Vagina (tissue), 2 donors: ENCODE data around the gene ITGA11.

ENCODE experiments used
- POLR2A ChIP-seq, 2 donors: fragments of 450-650 bp; IDR thresholded peaks; one replicate each; pipeline ENCODE4 v1.6.1; 2017; ENCODE audit warnings: antibody characterized with exemption in 2 of 2, mild to moderate bottlenecking in 2 of 2, moderate library complexity in 2 of 2
- POLR2AphosphoS5 ChIP-seq, 2 donors: sonication (generic); formaldehyde crosslinking; IDR thresholded peaks; one replicate each; pipeline ENCODE4 v1.9.0; 2017; ENCODE audit warnings: antibody characterized with exemption in 2 of 2, mild to moderate bottlenecking in 2 of 2, low read depth in 1 of 2; ENCODE audit not compliant: insufficient read depth in 1 of 2
- TF ChIP-seq, protein P1 (sequence below), 3 experiments: fragments of 450-650 bp in 2 of 3; fragments of 200-600 bp in 1 of 3; sonication (generic) in 1 of 3; IDR thresholded peaks; one replicate each; pipeline ENCODE4 v1.5.1; 2017 to 2019; ENCODE audit warnings: antibody characterized with exemption in 3 of 3, mild to moderate bottlenecking in 2 of 3, moderate library complexity in 2 of 3

DNA sequence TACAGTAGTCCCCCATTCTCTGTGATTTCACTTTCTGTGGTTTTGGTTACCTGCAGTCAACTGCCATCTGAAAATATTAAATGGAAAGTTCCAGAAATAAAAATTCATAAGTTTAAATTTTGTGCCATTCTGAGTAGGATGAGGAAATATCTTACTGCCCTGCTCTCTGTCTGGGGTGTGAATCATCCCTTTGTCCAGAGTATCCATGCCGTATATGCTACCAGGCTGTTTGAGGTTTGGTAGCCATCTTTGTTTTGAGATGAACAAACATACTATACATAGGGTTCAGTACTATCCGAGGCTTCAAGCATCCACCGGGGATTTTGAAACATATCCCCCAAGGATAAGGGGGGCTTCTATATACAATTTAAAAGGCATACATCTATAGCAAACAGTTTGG, 170.7 kb downstream of the ITGA11 start:
- TF ChIP-seq, protein P1, sequence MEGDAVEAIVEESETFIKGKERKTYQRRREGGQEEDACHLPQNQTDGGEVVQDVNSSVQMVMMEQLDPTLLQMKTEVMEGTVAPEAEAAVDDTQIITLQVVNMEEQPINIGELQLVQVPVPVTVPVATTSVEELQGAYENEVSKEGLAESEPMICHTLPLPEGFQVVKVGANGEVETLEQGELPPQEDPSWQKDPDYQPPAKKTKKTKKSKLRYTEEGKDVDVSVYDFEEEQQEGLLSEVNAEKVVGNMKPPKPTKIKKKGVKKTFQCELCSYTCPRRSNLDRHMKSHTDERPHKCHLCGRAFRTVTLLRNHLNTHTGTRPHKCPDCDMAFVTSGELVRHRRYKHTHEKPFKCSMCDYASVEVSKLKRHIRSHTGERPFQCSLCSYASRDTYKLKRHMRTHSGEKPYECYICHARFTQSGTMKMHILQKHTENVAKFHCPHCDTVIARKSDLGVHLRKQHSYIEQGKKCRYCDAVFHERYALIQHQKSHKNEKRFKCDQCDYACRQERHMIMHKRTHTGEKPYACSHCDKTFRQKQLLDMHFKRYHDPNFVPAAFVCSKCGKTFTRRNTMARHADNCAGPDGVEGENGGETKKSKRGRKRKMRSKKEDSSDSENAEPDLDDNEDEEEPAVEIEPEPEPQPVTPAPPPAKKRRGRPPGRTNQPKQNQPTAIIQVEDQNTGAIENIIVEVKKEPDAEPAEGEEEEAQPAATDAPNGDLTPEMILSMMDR (IDR thresholded peaks at IDR 0.05): no peak
- TF ChIP-seq POLR2A (IDR thresholded peaks at IDR 0.05) (no peak), POLR2AphosphoS5 (IDR thresholded peaks at IDR 0.05; ENCODE audit: insufficient read depth in 1 of 2, low read depth in 1 of 2) (no peak)
